HepG2 (cell line): ENCODE data around the gene CELF5. TPM values are rescaled to one million over a fixed set of nuclear protein-coding genes. Genes with fewer than 3 reads are reported as not detected.

Source experiments
- BORCS8-MEF2B ChIP-seq: sonication (generic); formaldehyde crosslinking; IDR thresholded peaks from 2 replicates; pipeline ENCODE4 v1.8.0; 2022; ENCODE audit warnings: mild to moderate bottlenecking, missing genetic modification reagents
- HOXA3 ChIP-seq: sonication (generic); formaldehyde crosslinking; IDR thresholded peaks from 2 replicates; pipeline ENCODE4 v1.5.0; 2020; ENCODE audit warnings: missing genetic modification reagents
- MEIS2 ChIP-seq: sonication (generic); formaldehyde crosslinking; IDR thresholded peaks from 2 replicates; pipeline ENCODE4 v1.9.0; 2021; ENCODE audit warnings: mild to moderate bottlenecking, missing genetic modification reagents
- NFIC ChIP-seq: IDR thresholded peaks from 2 replicates; pipeline ENCODE4 v1.6.1; 2012; ENCODE audit warnings: mild to moderate bottlenecking, low read length, inconsistent platforms
- NFKB2 ChIP-seq: sonication (generic); formaldehyde crosslinking; IDR thresholded peaks from 2 replicates; pipeline ENCODE4 v1.4.0; 2020; ENCODE audit warnings: missing genetic modification reagents, borderline replicate concordance
- PAWR ChIP-seq: sonication (generic); formaldehyde crosslinking; IDR thresholded peaks from 2 replicates; pipeline ENCODE4 v1.4.0; 2020; ENCODE audit warnings: missing genetic modification reagents, mild to moderate bottlenecking, borderline replicate concordance
- RFXAP ChIP-seq: sonication (generic); formaldehyde crosslinking; IDR thresholded peaks from 2 replicates; pipeline ENCODE4 v1.4.0; 2020; ENCODE audit warnings: missing genetic modification reagents, borderline replicate concordance
- TARDBP ChIP-seq: sonication (generic); formaldehyde crosslinking; IDR thresholded peaks from 2 replicates; pipeline ENCODE4 v1.8.0; 2022; ENCODE audit warnings: mild to moderate bottlenecking, missing genetic modification reagents
- TEF ChIP-seq: sonication (generic); formaldehyde crosslinking; IDR thresholded peaks from 2 replicates; pipeline ENCODE4 v1.5.0; 2020; ENCODE audit warnings: missing genetic modification reagents
- TFAP4 ChIP-seq: sonication (generic); IDR thresholded peaks from 2 replicates; pipeline ENCODE4 v1.6.1; 2016; ENCODE audit warnings: low read depth, borderline replicate concordance
- ZNF556 ChIP-seq: sonication (generic); formaldehyde crosslinking; IDR thresholded peaks from 2 replicates; pipeline ENCODE4 v1.4.0; 2020; ENCODE audit warnings: mild to moderate bottlenecking, missing genetic modification reagents, borderline replicate concordance
- ZNF703 ChIP-seq: sonication (generic); formaldehyde crosslinking; IDR thresholded peaks from 2 replicates; pipeline ENCODE4 v1.5.1; 2020; ENCODE audit warnings: missing genetic modification reagents, mild to moderate bottlenecking, moderate library complexity, borderline replicate concordance
- ZNF772 ChIP-seq: sonication (generic); formaldehyde crosslinking; IDR thresholded peaks from 2 replicates; pipeline ENCODE4 v1.5.0; 2020; ENCODE audit warnings: mild to moderate bottlenecking, missing genetic modification reagents
- ZSCAN12 ChIP-seq: sonication (generic); formaldehyde crosslinking; IDR thresholded peaks from 2 replicates; pipeline ENCODE4 v1.9.0; 2021; ENCODE audit warnings: mild to moderate bottlenecking, missing genetic modification reagents
- polyA plus RNA-seq, 8 experiments: library from polyadenylated mRNA; depleted of rRNA in 3 of 8; stranded (reverse) in 7 of 8; unstranded in 1 of 8; fragments of >200 nt; fragmentation: Illumina TruSeq in 4 of 8; extraction: Trizol in 4 of 8; gene quantifications; 2 replicates each; pipeline versions ENCODE4 v1.2.1 to v1.2.3, GENCODE V29; 2011 to 2016; ENCODE audit warnings: low read depth in 4 of 8, missing spikeins in 1 of 8, mixed read lengths in 1 of 8; ENCODE audit not compliant: insufficient read depth in 1 of 8
- total RNA-seq, 5 experiments: library from RNA; depleted of rRNA; stranded (reverse); fragments of >200 nt; fragmentation: Illumina TruSeq; extraction: Trizol; gene quantifications; 2 replicates each; pipeline ENCODE4 v1.2.3, GENCODE V29; 2016; ENCODE audit warnings: low read depth in 1 of 5
- TF ChIP-seq, protein P1 (sequence below): sonication (generic); formaldehyde crosslinking; IDR thresholded peaks from 2 replicates; pipeline ENCODE4 v1.5.0; 2020; ENCODE audit warnings: missing genetic modification reagents, mild to moderate bottlenecking, borderline replicate concordance
- TF ChIP-seq, protein P2 (sequence below): sonication (generic); formaldehyde crosslinking; IDR thresholded peaks from 2 replicates; pipeline ENCODE4 v1.5.0; 2020; ENCODE audit warnings: mild to moderate bottlenecking, missing genetic modification reagents, borderline replicate concordance
- TF ChIP-seq, protein P3 (sequence below): IDR thresholded peaks from 2 replicates; pipeline ENCODE4 v1.6.1; 2018; ENCODE audit warnings: missing genetic modification reagents, mild to moderate bottlenecking, missing compliant biosample characterization
- TF ChIP-seq, protein P4 (sequence below): sonication (generic); formaldehyde crosslinking; IDR thresholded peaks from 2 replicates; pipeline ENCODE4 v1.5.1; 2020; ENCODE audit warnings: mild to moderate bottlenecking, missing genetic modification reagents, moderate library complexity

CELF5 gene
- total and polyA plus RNA-seq, 2 of the 13 experiments (the other 11 are each of a cell fraction or from before 2014, with no cell fraction given), result 0.31 to 0.84 TPM

- TF ChIP-seq TFAP4, result no peak
- TF ChIP-seq HOXA3 (CRISPR knock-in tag), result no peak
- TF ChIP-seq ZSCAN12 (CRISPR knock-in tag), result no peak
- TF ChIP-seq, protein P1, sequence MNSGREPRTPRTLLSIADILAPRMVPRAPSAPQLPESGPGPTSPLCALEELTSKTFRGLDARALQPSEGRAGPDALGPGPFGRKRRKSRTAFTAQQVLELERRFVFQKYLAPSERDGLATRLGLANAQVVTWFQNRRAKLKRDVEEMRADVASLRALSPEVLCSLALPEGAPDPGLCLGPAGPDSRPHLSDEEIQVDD (CRISPR knock-in tag), result no peak
- TF ChIP-seq PAWR (CRISPR knock-in tag), result 0 out of 2 replicates have a peak, but pooled peaks have one; percentile 47
- no peak for TF ChIP-seq ZNF772
- TF ChIP-seq MEIS2 (CRISPR knock-in tag), result 0 out of 2 replicates have a peak, but pooled peaks have one; percentile 18
- TF ChIP-seq, protein P2, sequence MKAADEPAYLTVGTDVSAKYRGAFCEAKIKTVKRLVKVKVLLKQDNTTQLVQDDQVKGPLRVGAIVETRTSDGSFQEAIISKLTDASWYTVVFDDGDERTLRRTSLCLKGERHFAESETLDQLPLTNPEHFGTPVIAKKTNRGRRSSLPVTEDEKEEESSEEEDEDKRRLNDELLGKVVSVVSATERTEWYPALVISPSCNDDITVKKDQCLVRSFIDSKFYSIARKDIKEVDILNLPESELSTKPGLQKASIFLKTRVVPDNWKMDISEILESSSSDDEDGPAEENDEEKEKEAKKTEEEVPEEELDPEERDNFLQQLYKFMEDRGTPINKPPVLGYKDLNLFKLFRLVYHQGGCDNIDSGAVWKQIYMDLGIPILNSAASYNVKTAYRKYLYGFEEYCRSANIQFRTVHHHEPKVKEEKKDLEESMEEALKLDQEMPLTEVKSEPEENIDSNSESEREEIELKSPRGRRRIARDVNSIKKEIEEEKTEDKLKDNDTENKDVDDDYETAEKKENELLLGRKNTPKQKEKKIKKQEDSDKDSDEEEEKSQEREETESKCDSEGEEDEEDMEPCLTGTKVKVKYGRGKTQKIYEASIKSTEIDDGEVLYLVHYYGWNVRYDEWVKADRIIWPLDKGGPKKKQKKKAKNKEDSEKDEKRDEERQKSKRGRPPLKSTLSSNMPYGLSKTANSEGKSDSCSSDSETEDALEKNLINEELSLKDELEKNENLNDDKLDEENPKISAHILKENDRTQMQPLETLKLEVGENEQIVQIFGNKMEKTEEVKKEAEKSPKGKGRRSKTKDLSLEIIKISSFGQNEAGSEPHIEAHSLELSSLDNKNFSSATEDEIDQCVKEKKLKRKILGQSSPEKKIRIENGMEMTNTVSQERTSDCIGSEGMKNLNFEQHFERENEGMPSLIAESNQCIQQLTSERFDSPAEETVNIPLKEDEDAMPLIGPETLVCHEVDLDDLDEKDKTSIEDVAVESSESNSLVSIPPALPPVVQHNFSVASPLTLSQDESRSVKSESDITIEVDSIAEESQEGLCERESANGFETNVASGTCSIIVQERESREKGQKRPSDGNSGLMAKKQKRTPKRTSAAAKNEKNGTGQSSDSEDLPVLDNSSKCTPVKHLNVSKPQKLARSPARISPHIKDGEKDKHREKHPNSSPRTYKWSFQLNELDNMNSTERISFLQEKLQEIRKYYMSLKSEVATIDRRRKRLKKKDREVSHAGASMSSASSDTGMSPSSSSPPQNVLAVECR (CRISPR knock-in tag), result peak; percentile 37; the same call in 1 of the 2 replicates
- TF ChIP-seq, protein P3, sequence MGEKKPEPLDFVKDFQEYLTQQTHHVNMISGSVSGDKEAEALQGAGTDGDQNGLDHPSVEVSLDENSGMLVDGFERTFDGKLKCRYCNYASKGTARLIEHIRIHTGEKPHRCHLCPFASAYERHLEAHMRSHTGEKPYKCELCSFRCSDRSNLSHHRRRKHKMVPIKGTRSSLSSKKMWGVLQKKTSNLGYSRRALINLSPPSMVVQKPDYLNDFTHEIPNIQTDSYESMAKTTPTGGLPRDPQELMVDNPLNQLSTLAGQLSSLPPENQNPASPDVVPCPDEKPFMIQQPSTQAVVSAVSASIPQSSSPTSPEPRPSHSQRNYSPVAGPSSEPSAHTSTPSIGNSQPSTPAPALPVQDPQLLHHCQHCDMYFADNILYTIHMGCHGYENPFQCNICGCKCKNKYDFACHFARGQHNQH (CRISPR knock-in tag), result no peak
- TF ChIP-seq RFXAP (CRISPR knock-in tag), result 0 out of 2 replicates have a peak, but pooled peaks have one; percentile 53
- TF ChIP-seq TEF, result no peak
- TF ChIP-seq TARDBP (CRISPR knock-in tag), result no peak
- TF ChIP-seq, protein P4, sequence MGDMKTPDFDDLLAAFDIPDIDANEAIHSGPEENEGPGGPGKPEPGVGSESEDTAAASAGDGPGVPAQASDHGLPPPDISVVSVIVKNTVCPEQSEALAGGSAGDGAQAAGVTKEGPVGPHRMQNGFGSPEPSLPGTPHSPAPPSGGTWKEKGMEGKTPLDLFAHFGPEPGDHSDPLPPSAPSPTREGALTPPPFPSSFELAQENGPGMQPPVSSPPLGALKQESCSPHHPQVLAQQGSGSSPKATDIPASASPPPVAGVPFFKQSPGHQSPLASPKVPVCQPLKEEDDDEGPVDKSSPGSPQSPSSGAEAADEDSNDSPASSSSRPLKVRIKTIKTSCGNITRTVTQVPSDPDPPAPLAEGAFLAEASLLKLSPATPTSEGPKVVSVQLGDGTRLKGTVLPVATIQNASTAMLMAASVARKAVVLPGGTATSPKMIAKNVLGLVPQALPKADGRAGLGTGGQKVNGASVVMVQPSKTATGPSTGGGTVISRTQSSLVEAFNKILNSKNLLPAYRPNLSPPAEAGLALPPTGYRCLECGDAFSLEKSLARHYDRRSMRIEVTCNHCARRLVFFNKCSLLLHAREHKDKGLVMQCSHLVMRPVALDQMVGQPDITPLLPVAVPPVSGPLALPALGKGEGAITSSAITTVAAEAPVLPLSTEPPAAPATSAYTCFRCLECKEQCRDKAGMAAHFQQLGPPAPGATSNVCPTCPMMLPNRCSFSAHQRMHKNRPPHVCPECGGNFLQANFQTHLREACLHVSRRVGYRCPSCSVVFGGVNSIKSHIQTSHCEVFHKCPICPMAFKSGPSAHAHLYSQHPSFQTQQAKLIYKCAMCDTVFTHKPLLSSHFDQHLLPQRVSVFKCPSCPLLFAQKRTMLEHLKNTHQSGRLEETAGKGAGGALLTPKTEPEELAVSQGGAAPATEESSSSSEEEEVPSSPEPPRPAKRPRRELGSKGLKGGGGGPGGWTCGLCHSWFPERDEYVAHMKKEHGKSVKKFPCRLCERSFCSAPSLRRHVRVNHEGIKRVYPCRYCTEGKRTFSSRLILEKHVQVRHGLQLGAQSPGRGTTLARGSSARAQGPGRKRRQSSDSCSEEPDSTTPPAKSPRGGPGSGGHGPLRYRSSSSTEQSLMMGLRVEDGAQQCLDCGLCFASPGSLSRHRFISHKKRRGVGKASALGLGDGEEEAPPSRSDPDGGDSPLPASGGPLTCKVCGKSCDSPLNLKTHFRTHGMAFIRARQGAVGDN (CRISPR knock-in tag), result peak; percentile 70; the same call in 1 of the 2 replicates
- peak; percentile 78; the same call in 1 of the 2 replicates for TF ChIP-seq NFKB2 (CRISPR knock-in tag)
- no peak for TF ChIP-seq ZNF703 (CRISPR knock-in tag)
- TF ChIP-seq NFIC, result no peak
- no peak for TF ChIP-seq BORCS8-MEF2B (CRISPR knock-in tag)
- no peak for TF ChIP-seq ZNF556 (CRISPR knock-in tag)
Measured at GRCh38 chr19:3186160-3186688, 38.2 kb upstream of the CELF5 start (continued).
